H1 (cell line): ENCODE data around the gene CCDC83. TPM values are rescaled to one million over a fixed set of nuclear protein-coding genes. Genes with fewer than 3 reads are reported as not detected.
A peak's percentile ranks its signal among the peaks of the same experiment; 100 is the strongest.

Experiments used
- CTCF ChIA-PET: fragments of 300-600 bp; sonication (Branson Sonifier 250); formaldehyde crosslinking; loops from one replicate; lab custom pipeline; 2021; ENCODE audit not compliant: partially characterized antibody; lab: Charles Lee
- POLR2A ChIA-PET: fragments of 300-600 bp; sonication (Branson Sonifier 250); formaldehyde crosslinking; loops from one replicate; lab custom pipeline; 2021; ENCODE audit warnings: inconsistent platforms; ENCODE audit not compliant: partially characterized antibody; lab: Charles Lee
- DNase-seq, 2 experiments: peaks; one replicate each; pipeline versions ENCODE4 v3.0.0 to v3.0.0-alpha.2; 2010 to 2022; ENCODE audit warnings: low spot score in 2 of 2, low read depth in 1 of 2, mixed read lengths in 1 of 2
- FAIRE-seq: peaks from 2 replicates; lab custom pipeline; 2011; peaks lifted over from hg19 to GRCh38; lab: Jason Lieb, UNC
- H2AFZ ChIP-seq: 2 replicates; pipeline ENCODE4 v1.8.1; 2012; ENCODE audit warnings: low read length, inconsistent platforms
- H2AK5ac ChIP-seq: 2 replicates; pipeline ENCODE4 v1.6.1; 2013; ENCODE audit warnings: low read depth, low read length
- H2BK120ac ChIP-seq: replicated peaks from 2 replicates; pipeline ENCODE3; 2013; ENCODE audit warnings: low read depth, low read length, inconsistent platforms
- H2BK12ac ChIP-seq: 2 replicates; pipeline ENCODE4 v1.6.1; 2013; ENCODE audit warnings: low read depth, low read length
- H2BK15ac ChIP-seq: 2 replicates; pipeline ENCODE4 v1.6.1; 2013; ENCODE audit warnings: low read length
- H2BK20ac ChIP-seq: 2 replicates; pipeline ENCODE4 v1.6.1; 2013; ENCODE audit warnings: low read length
- H2BK5ac ChIP-seq: 2 replicates; pipeline ENCODE4 v1.6.1; 2013; ENCODE audit warnings: low read depth, low read length
- H3K14ac ChIP-seq: 2 replicates; pipeline ENCODE4 v1.6.1; 2013; ENCODE audit warnings: inconsistent platforms; ENCODE audit not compliant: insufficient read length
- H3K18ac ChIP-seq: 2 replicates; pipeline ENCODE4 v1.6.1; 2013; ENCODE audit warnings: low read length; ENCODE audit errors: extremely low read depth
- H3K23ac ChIP-seq: 2 replicates; pipeline ENCODE4 v1.6.1; 2013; ENCODE audit warnings: inconsistent platforms; ENCODE audit not compliant: insufficient read length
- H3K23me2 ChIP-seq: 2 replicates; pipeline ENCODE4 v1.6.1; 2013; ENCODE audit warnings: low read depth, low read length
- H3K27ac ChIP-seq: 2 replicates; pipeline ENCODE4 v1.6.1; 2011; ENCODE audit warnings: low read depth, low read length, inconsistent platforms
- H3K27me3 ChIP-seq, 4 experiments: replicated peaks in 1 of 4; 1 replicate in 1 of 4; 2 replicates in 3 of 4; pipeline versions ENCODE4 v1.6.1 to v1.8.1; 2011 to 2013; ENCODE audit warnings: low read length in 3 of 4, mild to moderate bottlenecking in 3 of 4, inconsistent platforms in 2 of 4, mixed read lengths in 2 of 4, moderate library complexity in 1 of 4; ENCODE audit not compliant: control insufficient read depth in 3 of 4, insufficient read depth in 3 of 4; ENCODE audit errors: extremely low read depth in 1 of 4
- H3K36me3 ChIP-seq, 4 experiments: 2 replicates each; pipeline versions ENCODE4 v1.6.1 to v1.8.1; 2011 to 2013; ENCODE audit warnings: mild to moderate bottlenecking in 4 of 4, low read length in 3 of 4, moderate library complexity in 2 of 4, control low read depth in 1 of 4, inconsistent platforms in 1 of 4; ENCODE audit not compliant: insufficient read depth in 4 of 4, control insufficient read depth in 2 of 4
- H3K4ac ChIP-seq: replicated peaks from 2 replicates; pipeline ENCODE3; 2013; ENCODE audit warnings: low read length, low read depth, mixed read lengths, inconsistent platforms; ENCODE audit not compliant: insufficient read length
- H3K4me1 ChIP-seq, 4 experiments: replicated peaks in 1 of 4; 1 replicate in 1 of 4; 2 replicates in 3 of 4; pipeline versions ENCODE4 v1.6.1 to v1.8.1; 2011 to 2013; ENCODE audit warnings: low read length in 3 of 4, inconsistent platforms in 2 of 4, mixed read lengths in 1 of 4; ENCODE audit not compliant: insufficient read depth in 4 of 4, control insufficient read depth in 3 of 4
- H3K4me2 ChIP-seq, 2 experiments: 2 replicates each; pipeline versions ENCODE4 v1.6.1 to v1.8.1; 2011 to 2013; ENCODE audit warnings: low read depth in 2 of 2, low read length in 2 of 2, control low read depth in 1 of 2, inconsistent platforms in 1 of 2, mild to moderate bottlenecking in 1 of 2; ENCODE audit not compliant: insufficient read depth in 1 of 2
- H3K4me3 ChIP-seq, 4 experiments: fragments of 200-600, 300-600 bp in 1 of 4; sonication (generic), shearing (Covaris generic), sonication (Bioruptor Twin) in 1 of 4; 2 replicates each; pipeline versions ENCODE4 v1.5.1 to v1.8.1; 2011 to 2016; ENCODE audit warnings: low read length in 4 of 4, low read depth in 3 of 4, control low read depth in 2 of 4, inconsistent platforms in 2 of 4, mild to moderate bottlenecking in 2 of 4, mixed read lengths in 1 of 4, moderate library complexity in 1 of 4; ENCODE audit not compliant: insufficient read depth in 2 of 4; ENCODE audit errors: extremely low read depth in 1 of 4
- H3K56ac ChIP-seq: replicated peaks from 2 replicates; pipeline ENCODE3; 2013; ENCODE audit warnings: low read depth, mild to moderate bottlenecking, mixed read lengths, low read length, inconsistent platforms; ENCODE audit not compliant: insufficient read length
- H3K79me1 ChIP-seq: 2 replicates; pipeline ENCODE4 v1.6.1; 2013; ENCODE audit warnings: low read depth, low read length, control low read depth
- H3K79me2 ChIP-seq, 2 experiments: 2 replicates each; pipeline versions ENCODE4 v1.6.1 to v1.8.1; 2012 to 2013; ENCODE audit warnings: low read length in 2 of 2, mild to moderate bottlenecking in 2 of 2, inconsistent platforms in 1 of 2; ENCODE audit not compliant: insufficient read depth in 2 of 2, control insufficient read depth in 1 of 2
- H3K9ac ChIP-seq, 4 experiments: replicated peaks in 1 of 4; 1 replicate in 1 of 4; 2 replicates in 3 of 4; pipeline versions ENCODE4 v1.6.1 to v1.8.1; 2011 to 2013; ENCODE audit warnings: low read depth in 3 of 4, low read length in 3 of 4, control low read depth in 2 of 4, mild to moderate bottlenecking in 2 of 4, moderate library complexity in 2 of 4, inconsistent platforms in 1 of 4; ENCODE audit errors: extremely low read depth in 1 of 4
- H3K9me3 ChIP-seq, 2 experiments: 2 replicates each; pipeline versions ENCODE4 v1.6.1 to v1.8.1; 2012 to 2013; ENCODE audit warnings: mild to moderate bottlenecking in 2 of 2, moderate library complexity in 2 of 2, control low read depth in 1 of 2, inconsistent platforms in 1 of 2, low read depth in 1 of 2, low read length in 1 of 2, mixed read lengths in 1 of 2; ENCODE audit not compliant: insufficient read depth in 2 of 2
- H4K20me1 ChIP-seq, 2 experiments: replicated peaks in 1 of 2; 2 replicates each; pipeline versions ENCODE3 to v1.8.1; 2011 to 2013; ENCODE audit warnings: inconsistent platforms in 2 of 2, low read length in 2 of 2, mild to moderate bottlenecking in 1 of 2; ENCODE audit not compliant: insufficient read depth in 2 of 2, control insufficient read depth in 1 of 2
- H4K5ac ChIP-seq: 2 replicates; pipeline ENCODE4 v1.6.1; 2013; ENCODE audit warnings: low read length, low read depth, mixed read lengths, inconsistent platforms; ENCODE audit not compliant: insufficient read length
- H4K8ac ChIP-seq: 2 replicates; pipeline ENCODE4 v1.8.0; 2013; ENCODE audit warnings: mild to moderate bottlenecking, moderate library complexity, low read length, inconsistent platforms; ENCODE audit not compliant: insufficient read depth; ENCODE audit errors: extremely low read depth
- H4K91ac ChIP-seq: replicated peaks from 2 replicates; pipeline ENCODE3; 2013; ENCODE audit warnings: low read length, mixed read lengths, inconsistent platforms; ENCODE audit not compliant: insufficient read length
- BRCA1 ChIP-seq: IDR thresholded peaks from 2 replicates; pipeline ENCODE4 v1.6.1; 2012; ENCODE audit warnings: low read depth, low read length, improper control_type of control experiment
- CBX5 ChIP-seq: fragments of 300-800, 300-1000 bp; sonication (generic); IDR thresholded peaks from 2 replicates; pipeline ENCODE4 v1.7.1; 2016; ENCODE audit warnings: antibody characterized with exemption, low read length, low read depth
- SIN3A ChIP-seq, 2 experiments: IDR thresholded peaks in 1 of 2; conservative IDR thresholded peaks in 1 of 2; 2 replicates each; pipeline ENCODE4 v1.6.1; 2011 to 2012; ENCODE audit warnings: low read length in 2 of 2, improper control_type of control experiment in 1 of 2, low read depth in 1 of 2, mild to moderate bottlenecking in 1 of 2
- WGBS, 2 experiments: shearing (Covaris generic) in 1 of 2; methylation state at CpG; one replicate each; pipeline versions ENCODE4 v1.1.6 to v1.1.7; 2013 to 2015; ENCODE audit warnings: low lambda C conversion rate in 2 of 2, mixed read lengths in 2 of 2, inconsistent platforms in 1 of 2, low coverage in 1 of 2, missing lambda C conversion rate in 1 of 2; ENCODE audit not compliant: insufficient replicate concordance in 2 of 2, insufficient coverage in 1 of 2, insufficient read length in 1 of 2; ENCODE audit errors: extremely low coverage in 1 of 2, missing lambda C conversion rate in 1 of 2; 5-methylcytosine and 5-hydroxymethylcytosine counted together
- polyA plus RNA-seq, 7 experiments: library from polyadenylated mRNA; depleted of rRNA in 3 of 7; stranded (reverse) in 5 of 7; unstranded in 2 of 7; fragments of >200 nt in 5 of 7; fragments of 200-250 nt in 2 of 7; gene quantifications; 1 replicate in 5 of 7; 2 replicates in 1 of 7; 4 replicates in 1 of 7; pipeline versions ENCODE4 v1.2.1 to v1.2.3, GENCODE V29; 2011 to 2013; ENCODE audit warnings: missing spikeins in 2 of 7, mixed read lengths in 2 of 7
- total RNA-seq: library from RNA; stranded (reverse); fragmentation: NEBNext Ultra II Directional; extraction: Animal tissue kit (Norgen Biotek cat#: 25700); gene quantifications from 2 replicates; pipeline ENCODE4 v1.2.1, GENCODE V29; 2021

Gene CCDC83
- total and polyA plus RNA-seq, 2 of the 8 experiments (the other 6 are each of a cell fraction or from before 2014, with no cell fraction given) = not detected

- Histone ChIP-seq H2AFZ (peak overlapping the region; percentile 72; the same call in 1 of the 2 replicates), H2BK120ac (no peak overlapping the region), H3K27me3 (peaks cover 0 to 35% (median 18%) of the 10 kb centered on the region in 4 experiments; a peak in 6 of 7 replicates), H2BK15ac (no peak overlapping the region), H2AK5ac (no peak overlapping the region), H4K20me1 (no peaks in the 10 kb centered on the region), H3K9ac (no peak overlapping the region), H3K23me2 (peaks cover 10% of the 10 kb centered on the region; the same call in 1 of the 2 replicates), H2BK20ac (no peak overlapping the region), H3K4me3 (peak overlapping the region; percentile 55 to 91 (median 68)), H3K4ac (no peak overlapping the region), H3K23ac (no peak overlapping the region), H3K79me1 (no peaks in the 10 kb centered on the region), H4K5ac (no peak overlapping the region), H3K4me2 (peak overlapping the region; percentile 83 to 91), H4K8ac (no peak overlapping the region), H3K14ac (no peak overlapping the region), H3K4me1 (peaks cover 0 to 3% (median 2%) of the 10 kb centered on the region in 4 experiments; a peak in 4 of 7 replicates), H2BK5ac (no peak overlapping the region), H3K18ac (no peak overlapping the region), H4K91ac (no peak overlapping the region), H3K27ac (no peak overlapping the region), H3K9me3 (no peaks in the 10 kb centered on the region), H3K56ac (no peak overlapping the region), H3K36me3 (no peaks in the 10 kb centered on the region), H2BK12ac (0 out of 2 replicates have a peak overlapping the region, but pooled peaks have one; percentile 50), H3K79me2 (no peaks in the 10 kb centered on the region)
- DNase-seq = no peak
- 54% methylated on average over 10 of the region's 13 CpGs; no CpG with 5 or more reads in 1 of the 2 experiments for WGBS, 2 experiments
- CTCF ChIA-PET = interaction anchor here (0.7 to 3.6 kb wide), 2 partner anchors 10 to 14 kb away, joined by 3 to 22 read pairs; no protein-coding TSS in a partner anchor
- TF ChIP-seq CBX5 (no peak), SIN3A (conservative IDR thresholded peaks at IDR 0.05 in 1 of 2, IDR thresholded peaks at IDR 0.05 in 1 of 2; ENCODE audit: low read depth in 1 of 2, low read length in 2 of 2) (no peak), BRCA1 (no peak)
- FAIRE-seq = no peak
- POLR2A ChIA-PET = no interaction called here
Observed at GRCh38 chr11:85811624-85812023, 43.6 kb upstream of the CCDC83 start.
